Activated T-cell treated with anti-CD3 and anti-CD28 coated beads, Interleukin-2, amount 50 U/mL, for 1 hour (primary cell): Measurements from ENCODE around the gene NDUFS6.

Experiments used
- DNase-seq: peaks from one replicate; pipeline ENCODE4 v3.0.0-alpha.2; 2020

NDUFS6 gene

DNA sequence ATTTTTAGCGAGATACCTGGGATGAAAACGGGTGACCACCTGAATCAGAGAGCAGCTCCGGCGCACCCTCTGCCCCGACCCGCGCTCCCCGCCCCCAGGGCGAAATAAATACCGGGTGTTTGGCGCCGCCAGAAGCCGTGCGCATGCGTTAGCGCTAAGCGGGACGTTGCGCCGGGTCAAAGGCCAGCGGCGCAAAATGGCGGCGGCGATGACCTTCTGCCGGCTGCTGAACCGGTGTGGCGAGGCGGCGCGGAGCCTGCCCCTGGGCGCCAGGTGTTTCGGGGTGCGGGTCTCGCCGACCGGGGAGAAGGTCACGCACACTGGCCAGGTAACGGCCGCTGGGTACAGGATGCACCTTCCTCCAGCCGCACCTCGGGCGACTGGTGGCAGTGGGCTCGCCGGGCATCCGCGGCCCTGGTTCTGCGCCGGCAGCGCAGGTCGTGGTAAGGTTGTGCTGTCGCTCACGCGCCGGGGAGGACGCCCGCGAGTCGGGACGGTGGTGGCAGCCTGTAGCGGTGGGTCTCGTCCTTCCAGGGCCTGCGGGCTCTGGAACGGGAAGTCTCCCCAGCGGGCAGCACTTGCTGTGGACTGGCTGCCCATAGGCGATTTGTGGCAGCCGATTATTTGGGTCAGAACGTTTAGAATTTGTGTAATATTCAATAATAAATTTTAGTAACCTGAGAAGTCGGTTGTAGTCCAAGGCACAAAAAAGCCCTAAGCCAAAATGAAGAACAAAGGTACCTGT, at the start of gene NDUFS6:
Gene NDUFS6 (plus strand): TSS at position 186 of the 745 bp plus-strand sequence. CDS start 11 bp downstream, at position 197.
- peak; percentile 85 for DNase-seq

DNA sequence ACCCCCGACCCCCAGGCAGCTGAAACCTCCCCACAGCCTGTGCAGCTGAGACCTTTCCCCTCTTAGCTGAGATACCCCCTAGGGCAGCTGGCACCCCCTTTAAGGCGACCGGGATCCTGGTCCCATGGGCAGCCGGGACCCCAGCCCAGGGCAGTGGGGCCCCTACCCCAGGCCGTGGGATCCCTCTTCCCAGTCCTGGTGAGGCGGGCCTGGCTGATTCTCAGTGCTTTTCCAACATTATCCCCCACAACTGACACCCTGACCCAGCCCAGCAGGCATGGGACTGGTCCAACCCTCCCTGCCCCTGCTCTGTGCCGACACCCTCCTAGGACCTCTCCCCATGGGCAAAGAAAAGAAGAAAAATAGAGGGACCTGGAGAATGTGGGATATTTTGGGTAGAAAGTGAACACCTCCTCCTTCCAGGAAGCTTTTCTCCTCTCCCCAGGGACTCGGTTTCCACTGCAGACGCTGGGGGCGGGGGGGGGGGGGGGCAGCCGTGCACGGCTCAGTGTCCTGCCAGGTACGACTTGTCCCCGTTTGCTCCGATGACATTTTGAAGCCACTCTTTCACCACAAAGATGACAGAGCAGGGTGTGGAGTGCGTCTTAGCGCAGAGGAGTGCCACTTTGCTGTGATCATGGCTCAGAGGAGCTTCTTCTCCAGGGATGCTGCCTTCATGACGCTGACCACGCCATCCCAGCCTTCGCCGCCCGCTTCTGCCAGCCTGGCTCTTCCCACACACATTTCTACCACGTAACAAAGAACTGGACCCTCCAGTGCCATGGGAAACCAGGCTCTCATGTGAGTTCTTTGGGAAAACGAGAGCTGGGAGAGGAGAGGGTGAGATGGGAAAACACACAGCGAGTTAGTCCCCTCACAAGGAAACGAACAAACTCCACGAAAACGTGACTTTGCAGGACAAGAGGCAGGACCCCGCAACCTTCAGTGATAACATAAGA, 49.1 kb upstream of the NDUFS6 start:
- no peak for DNase-seq

DNA sequence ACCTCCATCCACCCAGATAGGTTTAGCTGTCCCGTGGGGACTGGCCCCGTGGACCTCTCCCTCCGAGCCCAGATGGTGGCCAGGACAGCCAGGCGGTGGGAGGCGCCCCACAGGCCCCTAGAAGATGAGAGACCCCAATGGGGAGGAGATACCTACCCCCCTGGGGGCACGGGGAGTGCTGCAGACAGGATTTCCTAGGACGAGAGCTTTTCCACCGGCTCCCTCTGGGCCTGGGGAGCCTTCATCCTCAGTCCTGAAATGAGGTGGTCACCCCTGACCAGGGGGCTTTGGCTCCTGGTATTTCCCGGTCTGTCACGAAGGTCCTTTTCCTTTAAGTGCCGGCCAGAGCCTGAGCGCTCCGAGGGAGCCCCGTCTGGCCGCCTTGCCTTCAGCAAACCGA, 48.3 kb upstream of the NDUFS6 start:
- no peak for DNase-seq

DNA sequence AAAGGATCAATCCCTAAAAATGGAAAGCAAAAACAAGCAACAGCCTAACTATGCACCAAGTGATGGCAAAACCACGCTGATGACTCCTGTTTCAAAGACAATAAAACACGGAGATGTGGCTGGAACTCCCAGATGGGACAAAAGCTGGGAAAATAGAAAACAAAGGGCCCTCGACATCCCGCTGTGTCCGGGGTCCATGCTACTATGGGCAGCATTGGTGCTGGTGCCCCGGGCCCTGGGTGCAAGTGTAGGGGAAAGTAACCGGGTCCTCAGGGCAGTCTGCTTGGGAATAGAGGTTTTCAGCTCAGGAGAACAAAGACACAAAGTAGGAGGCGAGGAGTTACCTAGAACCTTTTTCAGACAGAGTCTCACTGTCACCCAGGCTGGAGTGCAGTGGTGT, 47.7 kb upstream of the NDUFS6 start:
- no peak for DNase-seq

DNA sequence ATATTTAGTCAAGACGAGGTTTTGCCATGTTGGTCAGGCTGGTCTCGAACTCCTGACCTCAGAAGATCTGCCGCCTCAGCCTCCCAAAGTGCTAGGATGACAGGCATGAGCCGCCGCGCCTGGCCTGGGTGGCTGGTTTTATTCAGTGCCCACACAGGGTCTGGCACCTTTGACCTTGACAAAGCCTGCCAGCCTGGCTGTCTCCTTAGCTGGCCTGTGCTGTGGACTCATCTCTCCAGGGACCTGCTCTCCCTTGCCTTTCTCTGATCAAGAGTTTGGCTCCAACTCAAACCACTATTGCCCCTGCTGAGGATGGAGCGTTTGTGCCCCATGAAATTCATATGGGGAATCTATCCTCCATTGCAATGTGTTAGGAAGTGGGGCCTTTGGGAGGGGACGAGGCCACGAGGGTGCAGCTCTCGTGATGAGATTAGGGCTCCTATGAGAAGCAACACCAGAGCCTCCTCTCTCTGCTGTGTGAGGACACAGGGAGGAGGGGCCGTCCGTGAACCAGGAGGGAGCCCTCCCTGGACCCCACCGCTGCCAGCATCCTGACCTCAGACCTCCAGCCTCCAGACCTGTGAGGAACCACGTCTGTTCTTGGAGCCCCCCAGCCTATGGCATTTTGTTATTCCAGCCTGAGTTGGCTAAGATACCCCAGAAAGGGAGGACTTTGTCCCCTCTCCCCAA, 46.5 kb upstream of the NDUFS6 start:
- peak; percentile 5 for DNase-seq

DNA sequence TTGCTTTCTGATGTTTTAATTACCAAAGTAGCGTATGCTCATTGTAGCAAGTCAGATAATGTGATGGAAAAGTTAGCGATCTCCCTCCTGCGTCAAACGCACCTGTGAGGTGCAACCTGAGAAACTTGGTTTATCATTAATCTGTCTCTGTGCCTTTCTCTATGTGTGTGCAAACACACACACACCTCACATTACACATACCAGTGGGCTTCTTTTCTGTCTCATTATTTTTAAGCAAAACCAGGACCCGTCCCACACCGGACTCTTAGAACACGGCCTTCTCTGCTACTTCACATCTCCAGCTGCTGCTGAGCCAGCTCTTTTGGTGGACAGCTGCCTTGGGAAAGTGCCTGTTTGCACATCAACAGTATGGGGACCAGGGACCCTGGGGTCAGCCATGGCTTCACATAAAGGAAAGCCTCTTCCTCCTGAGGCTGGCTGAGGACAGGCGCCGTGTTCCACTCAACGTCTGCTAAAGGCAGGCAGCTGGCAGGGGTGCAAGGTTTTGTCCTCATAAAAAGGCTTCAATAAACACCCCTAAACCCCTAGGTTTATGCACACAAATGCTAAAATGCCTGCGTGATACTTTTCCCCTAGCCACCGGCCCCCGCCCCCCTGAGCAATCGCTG, 45.8 kb upstream of the NDUFS6 start:
- peak; percentile 4 for DNase-seq

DNA sequence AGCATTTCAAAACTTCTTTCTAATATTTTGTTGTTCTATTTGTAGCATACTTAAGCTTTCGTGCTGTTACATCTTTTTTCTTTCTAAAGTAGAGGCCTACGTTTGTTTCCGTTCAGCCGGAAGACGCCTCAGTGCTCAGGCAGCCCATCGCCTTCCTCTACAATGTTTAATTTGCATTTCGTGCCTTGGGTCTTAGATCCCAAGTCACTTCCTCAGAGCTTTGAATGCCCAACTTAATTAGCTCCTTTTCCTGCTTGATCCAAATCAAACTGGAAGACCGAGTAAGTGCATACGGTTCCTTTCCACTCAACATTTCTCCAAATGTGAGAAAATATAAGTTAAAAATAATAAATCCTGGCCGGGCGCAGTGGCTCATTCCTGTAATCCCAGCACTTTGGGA, 44.7 kb upstream of the NDUFS6 start:
- DNase-seq = no peak

DNA sequence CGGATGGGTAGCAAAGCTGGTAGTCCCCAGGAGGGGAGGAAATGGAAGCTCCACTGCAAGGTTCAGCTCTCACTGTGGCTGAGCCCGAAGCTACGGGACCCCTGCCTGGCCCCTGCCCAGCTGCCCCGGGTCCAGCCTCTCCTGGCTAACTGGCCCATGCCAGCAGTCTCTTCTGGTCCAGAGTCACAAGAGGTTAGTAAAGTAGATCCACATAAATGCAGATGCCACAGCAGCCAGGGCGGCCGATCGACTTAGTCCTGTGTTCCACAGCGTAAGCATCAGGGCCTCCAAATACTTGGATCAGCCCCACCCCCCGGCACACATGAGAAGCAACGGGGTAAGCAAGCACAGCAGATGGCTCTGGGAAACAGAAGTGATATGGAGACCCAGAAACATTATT, 43.7 kb upstream of the NDUFS6 start:
- DNase-seq = peak; percentile 5

DNA sequence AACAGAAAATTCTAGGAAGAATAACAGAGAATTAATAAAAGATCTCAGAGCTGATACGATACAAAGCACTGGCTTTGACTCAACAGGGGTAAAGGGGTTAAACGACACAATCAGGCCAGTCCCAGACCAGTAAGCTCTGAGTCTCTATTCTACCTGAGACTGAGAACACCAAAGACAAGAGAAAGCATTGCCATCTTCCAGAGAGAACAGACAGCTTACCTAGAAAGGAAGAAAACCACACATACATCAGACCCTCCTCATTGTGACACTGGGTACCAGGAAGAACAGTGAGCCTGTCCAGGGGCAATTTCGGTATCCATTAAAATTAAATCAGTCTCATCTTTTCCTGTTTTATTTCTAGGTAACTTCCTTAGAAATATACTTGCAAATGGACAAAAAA, 42.6 kb upstream of the NDUFS6 start:
- DNase-seq = no peak

DNA sequence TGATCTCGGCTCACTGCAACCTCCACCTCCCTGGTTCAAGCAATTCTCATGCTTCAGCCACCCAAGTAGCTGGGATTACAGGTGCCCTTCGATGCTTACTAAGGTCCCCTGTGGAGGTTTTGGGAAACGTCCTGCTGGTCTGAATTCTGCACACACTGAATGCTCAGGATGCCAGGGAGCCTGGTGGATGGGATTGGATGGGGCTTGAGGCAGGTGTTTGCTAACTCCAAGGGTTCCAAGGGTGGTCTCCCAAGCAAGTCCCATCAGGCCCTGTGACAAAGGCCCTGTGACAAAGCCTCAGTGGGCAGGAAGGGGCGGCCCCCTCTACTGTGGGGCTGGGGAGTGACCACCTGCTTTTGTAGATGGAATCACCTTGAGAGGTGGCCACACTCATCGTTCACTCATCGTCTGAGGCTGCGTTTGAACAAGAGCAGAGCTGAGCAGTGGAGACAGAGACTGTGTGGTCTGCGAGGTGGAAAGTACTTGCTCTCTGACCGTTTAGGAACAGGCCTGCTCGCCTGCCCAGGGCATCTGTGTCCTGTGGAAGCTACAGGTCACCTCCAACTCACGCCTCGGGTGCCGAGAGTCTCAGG, 41.7 kb upstream of the NDUFS6 start:
- peak; percentile 4 for DNase-seq

DNA sequence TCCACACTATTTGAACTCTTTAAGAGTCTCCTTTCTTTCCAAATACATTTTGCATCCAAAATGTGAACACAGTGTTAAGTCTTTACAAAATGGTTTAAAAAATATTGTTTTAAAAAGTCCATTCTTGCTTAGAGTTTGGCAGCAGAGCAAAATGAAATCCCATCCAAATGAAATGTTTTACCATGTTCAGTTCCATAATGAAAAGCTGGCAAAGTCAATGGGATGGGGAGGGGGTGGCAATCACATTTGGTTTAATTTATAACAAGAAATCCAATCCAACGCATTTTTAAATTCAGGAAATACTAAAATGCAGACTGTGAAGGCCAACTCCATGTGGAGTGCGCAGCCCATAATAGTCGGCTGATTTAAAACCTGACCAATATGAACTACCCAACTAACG, 41.0 kb upstream of the NDUFS6 start:
- no peak for DNase-seq

DNA sequence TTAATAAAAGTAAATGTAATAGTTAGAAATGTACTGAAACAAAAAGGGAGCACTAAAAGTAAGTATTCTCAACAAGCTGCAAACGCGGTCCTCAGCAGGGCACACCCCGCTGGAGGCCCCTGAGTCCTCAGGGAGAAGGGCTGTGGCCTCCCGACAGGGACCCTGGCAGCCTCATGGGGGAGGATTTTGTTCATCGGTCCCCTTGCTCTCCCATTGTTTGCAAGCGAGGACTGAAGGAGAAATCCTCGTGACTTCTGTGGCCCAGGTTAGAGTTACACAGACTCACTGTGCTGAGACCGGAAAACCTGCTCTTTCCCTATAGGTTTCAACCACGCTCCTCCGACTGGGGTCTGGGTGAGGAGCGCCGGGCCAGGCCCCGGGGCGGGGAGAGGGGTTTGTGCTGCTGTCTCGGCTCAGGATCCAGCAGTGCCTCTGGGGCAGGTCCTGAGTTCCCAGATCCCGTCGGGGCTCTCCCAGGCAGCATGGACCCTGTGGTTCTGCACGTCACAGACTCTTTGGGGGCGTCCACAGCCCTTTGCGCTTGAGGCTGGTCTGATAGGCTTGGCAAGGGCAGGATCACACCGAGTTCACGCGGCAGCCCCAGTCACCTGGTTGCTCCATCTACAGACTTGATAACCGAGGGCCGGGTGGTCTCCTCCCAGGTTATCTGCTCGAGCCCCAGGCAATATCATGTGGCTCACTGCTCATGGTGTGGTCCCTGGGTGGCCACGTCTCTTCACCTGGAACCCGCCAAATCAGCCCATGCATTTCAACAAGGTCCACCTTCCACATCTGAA, 40.4 kb upstream of the NDUFS6 start:
- peak; percentile 9 for DNase-seq

DNA sequence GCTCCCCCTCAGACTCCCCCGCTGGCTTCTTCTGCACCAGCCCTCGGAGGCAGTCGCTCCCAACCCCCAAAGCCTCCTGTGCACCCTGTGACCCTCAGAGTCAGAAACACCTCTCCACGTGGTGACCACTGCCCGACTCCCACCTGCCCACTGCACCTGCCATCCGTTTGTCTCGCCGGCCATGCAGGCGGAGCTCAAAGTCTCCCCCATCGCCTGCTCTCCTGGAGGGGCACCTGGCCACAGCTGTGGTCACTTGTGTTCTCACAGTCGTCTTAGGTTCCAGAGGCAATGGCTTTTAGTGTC, 39.8 kb upstream of the NDUFS6 start:
- peak; percentile 14 for DNase-seq

DNA sequence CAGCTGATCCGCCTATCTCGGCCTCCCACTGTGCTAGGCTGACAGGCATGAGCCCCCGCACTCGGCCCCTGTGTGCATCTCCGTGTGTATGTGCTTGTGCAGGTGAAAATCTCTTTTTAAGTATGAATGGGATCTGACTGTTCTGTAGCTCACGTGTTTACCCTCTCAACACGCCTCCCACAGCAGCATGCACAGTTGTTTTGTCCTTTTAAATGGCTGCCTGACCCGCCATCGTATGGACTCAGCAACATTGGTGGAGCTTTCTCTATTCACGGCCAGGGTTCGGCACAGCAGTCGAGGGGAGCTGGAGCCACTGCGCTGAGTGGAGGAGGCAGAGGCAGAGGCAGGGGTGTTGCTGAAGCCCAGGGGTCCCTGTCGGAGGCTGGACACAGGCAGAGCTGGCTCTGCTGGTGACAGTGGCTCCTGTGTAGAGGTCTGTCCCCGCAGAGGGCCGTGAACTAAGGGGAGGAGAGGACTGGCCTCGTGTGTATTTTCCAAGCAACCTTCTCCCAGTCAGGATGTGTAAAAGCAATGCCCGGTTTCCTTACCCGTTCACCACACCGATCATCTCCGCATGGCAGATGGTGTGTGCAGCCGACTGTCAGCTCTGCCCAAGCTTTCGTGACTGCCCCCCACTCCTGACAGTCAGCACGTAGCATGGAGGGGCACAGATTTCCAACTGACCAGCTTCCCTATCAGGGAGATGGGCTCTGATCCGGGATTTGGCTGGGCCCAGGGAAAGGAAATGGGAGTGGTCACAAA, 38.9 kb upstream of the NDUFS6 start:
- DNase-seq = no peak

DNA sequence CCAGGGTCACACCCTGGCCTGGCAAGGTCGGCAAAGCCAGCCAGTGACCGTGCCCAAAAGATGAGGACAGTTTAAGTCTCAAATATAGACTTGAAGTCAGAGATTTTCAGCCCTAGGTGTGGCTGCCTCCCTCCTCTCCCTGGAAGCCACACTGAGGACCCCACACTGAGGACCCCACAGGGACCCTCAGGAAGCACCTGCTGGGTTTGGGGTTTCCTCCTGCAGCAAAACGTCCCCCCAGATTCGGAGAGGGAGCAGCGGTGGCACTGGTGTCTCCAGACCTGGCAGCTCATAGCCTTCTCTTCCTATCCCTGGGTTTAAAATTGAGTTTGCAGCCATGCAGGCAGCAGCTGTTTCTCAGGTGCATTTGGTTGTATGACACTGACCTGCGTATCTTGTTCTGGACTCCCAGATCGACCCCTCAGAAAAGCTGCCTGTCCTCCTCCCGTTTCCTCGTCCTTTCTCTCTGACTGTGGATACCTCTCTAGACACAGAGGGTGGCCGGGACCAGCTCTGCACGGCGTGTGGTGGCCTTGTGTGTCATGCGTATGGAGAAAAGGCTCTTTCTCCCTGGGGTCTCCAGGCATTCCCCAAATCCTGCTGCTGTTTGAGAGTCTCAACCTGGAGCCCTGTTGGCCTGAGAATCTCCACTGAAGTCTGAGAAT, 38.2 kb upstream of the NDUFS6 start:
- peak; percentile 7 for DNase-seq

DNA sequence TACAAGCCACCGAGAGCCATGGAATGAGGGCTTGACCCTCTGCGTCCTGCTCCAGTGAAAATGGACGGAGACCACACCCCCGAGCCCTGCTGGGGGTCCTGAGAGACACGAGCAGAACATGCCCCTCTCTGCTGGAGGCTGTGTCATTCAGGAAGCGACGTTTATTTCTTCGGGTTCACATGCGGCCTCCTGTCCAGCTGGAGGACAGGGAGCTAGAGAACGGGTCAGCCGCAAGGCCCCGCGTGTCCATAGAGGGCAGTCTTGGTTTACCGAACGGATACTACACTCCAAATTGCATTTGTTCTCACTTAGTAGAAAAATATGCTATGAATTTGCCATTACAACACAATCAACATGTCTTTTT, 37.7 kb upstream of the NDUFS6 start:
- peak; percentile 40 for DNase-seq

DNA sequence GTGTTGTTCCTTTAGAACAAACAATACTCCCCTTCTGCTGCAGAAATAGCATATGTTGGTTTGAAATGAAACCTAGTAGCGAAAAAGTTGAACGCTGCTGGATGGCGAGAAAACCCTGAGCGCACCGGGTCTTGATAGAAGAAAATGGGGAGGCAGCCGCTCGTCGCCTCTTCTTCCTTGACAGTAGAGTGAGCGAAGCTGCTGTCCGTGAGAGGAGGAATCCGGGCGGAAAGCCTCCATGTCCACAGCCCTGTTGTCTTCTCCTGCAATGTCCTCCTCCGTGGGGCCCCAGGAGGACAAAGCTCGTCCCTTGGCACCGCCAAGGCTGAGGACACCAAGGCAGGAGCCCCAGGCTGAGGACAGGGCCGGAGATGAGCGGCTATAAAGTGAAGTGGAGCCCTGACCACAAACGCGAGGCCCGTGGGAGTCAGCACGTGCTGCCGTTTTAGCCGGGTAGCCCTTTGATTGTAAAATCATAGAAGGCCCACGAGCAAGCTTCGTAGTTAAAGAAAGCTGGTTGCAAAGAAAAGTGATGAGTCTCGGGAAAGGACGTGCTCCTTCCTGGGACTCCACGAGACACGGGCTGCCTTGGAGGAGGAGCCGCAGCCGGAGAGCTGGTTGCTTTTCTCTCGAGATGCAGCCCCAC, 37.1 kb upstream of the NDUFS6 start:
- peak; percentile 8 for DNase-seq

DNA sequence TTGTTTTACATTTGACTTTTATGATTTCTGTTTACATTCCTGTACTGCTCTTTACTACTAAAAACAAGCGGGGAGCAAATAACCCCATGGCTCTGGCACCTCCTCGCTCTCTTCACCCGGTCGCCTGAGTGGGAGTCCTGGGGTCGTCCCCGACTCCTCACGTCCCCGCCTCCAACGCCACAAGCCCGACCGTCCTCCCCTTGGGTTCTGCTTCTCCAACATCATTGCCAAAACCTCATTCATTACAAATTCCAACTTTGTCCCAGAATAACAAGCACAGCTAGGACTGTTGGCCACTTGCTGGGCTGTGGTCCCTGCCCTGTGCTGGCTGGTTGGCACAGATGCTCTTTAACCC, 36.6 kb upstream of the NDUFS6 start:
- DNase-seq = peak; percentile 7

DNA sequence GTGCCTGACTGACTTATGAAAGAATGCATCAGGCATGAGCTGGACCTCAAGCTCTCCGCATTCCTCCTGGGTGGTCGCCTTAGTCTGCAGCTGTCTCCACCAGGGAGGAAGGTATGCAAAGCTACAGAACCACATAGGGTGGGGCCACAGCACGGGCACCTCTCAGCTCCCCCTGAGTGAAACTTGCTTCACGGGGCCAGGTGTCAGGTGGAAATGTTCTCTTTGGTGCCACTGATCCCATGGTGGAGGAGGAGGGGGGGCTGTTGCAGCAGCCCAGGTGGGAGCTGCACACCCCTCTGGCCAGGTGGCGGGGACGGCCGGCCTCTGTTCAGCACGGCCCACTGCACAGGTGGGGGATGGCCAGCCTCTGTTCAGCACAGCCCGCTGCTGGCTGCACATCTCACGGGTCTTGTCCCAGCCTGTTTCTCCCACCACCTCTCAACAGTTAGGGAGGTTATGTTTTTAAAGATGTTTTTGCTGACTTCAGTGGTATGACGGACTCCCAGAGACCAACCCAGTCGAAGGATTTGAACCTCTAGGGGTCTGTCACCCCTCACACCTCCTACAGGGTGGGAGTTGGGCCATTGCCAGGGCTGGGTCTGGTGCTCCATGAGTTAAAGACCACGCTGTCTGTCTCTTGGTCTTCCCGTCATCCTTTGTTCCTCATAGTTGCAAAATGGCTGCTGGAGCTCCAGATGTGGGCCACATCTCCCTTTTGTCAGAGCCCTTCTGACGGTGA, 35.9 kb upstream of the NDUFS6 start:
- DNase-seq = peak; percentile 6

DNA sequence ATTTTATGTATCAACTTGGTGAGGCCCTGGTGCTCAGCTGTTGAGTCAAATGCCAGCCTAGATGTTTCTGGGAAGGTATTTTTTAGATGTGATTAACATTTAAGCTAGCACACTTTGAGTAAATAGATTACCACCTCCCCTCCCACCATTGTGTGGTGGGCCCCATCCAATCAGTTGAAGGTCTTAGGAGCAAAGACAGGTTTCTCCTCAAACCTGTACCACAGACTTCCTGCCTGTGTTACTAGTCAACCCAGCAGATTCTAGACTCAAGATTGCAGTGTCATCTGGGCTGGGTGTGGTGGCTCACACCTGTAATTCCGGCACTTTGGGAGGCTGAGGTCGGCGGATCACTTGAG, 35.3 kb upstream of the NDUFS6 start:
- no peak for DNase-seq
